Keratinocyte (primary cell): ENCODE data around the gene ZDHHC24. TPM values are rescaled to one million over a fixed set of nuclear protein-coding genes. Genes with fewer than 3 reads are reported as not detected.

Experiments used
- DNase-seq: peaks from one replicate; pipeline ENCODE4 v3.0.0-alpha.2; 2011; ENCODE audit warnings: low read depth, missing footprints, low spot score
- FAIRE-seq: peaks from 2 replicates; lab custom pipeline; 2011; peaks lifted over from hg19 to GRCh38; lab: Jason Lieb, UNC
- H2AFZ ChIP-seq: 2 replicates; pipeline ENCODE4 v1.6.0; 2012; ENCODE audit warnings: low read length, control low read depth, inconsistent platforms; ENCODE audit not compliant: control insufficient read depth
- H3K27ac ChIP-seq: 2 replicates; pipeline ENCODE4 v1.5.1; 2011; ENCODE audit warnings: low read length; ENCODE audit not compliant: control insufficient read depth, insufficient read depth
- H3K27me3 ChIP-seq: 3 replicates; pipeline ENCODE4 v1.6.0; 2011; ENCODE audit warnings: low read length; ENCODE audit not compliant: control insufficient read depth, insufficient read depth; ENCODE audit errors: extremely low read depth
- H3K36me3 ChIP-seq, 2 experiments: 2 replicates in 1 of 2; 3 replicates in 1 of 2; pipeline ENCODE4 v1.5.1; 2011; ENCODE audit warnings: low read length in 2 of 2, mild to moderate bottlenecking in 1 of 2; ENCODE audit not compliant: control insufficient read depth in 2 of 2, insufficient read depth in 2 of 2; ENCODE audit errors: extremely low read depth in 1 of 2
- H3K4me1 ChIP-seq: 3 replicates; pipeline ENCODE4 v1.5.1; 2011; ENCODE audit warnings: low read length; ENCODE audit not compliant: control insufficient read depth, insufficient read depth; ENCODE audit errors: extremely low read depth
- H3K4me2 ChIP-seq: 3 replicates; pipeline ENCODE4 v1.6.0; 2011; ENCODE audit warnings: low read depth, low read length; ENCODE audit not compliant: control insufficient read depth, insufficient read depth; ENCODE audit errors: extremely low read depth
- H3K4me3 ChIP-seq, 3 experiments: fragments of 200-600 bp in 1 of 3; sonication (generic) in 1 of 3; 2 replicates in 2 of 3; 3 replicates in 1 of 3; pipeline ENCODE4 v1.5.1; 2011 to 2016; ENCODE audit warnings: low read length in 3 of 3, mild to moderate bottlenecking in 3 of 3, control low read depth in 2 of 3, inconsistent platforms in 1 of 3, low read depth in 1 of 3, mixed read lengths in 1 of 3, mixed run types in 1 of 3, moderate library complexity in 1 of 3; ENCODE audit not compliant: control insufficient read depth in 2 of 3, insufficient read depth in 2 of 3; ENCODE audit errors: extremely low read depth in 1 of 3
- H3K79me2 ChIP-seq: 2 replicates; pipeline ENCODE4 v1.6.0; 2012; ENCODE audit warnings: low read length; ENCODE audit not compliant: control insufficient read depth, insufficient read depth
- H3K9ac ChIP-seq: 3 replicates; pipeline ENCODE4 v1.6.0; 2011; ENCODE audit warnings: low read length; ENCODE audit not compliant: control insufficient read depth, insufficient read depth; ENCODE audit errors: extremely low read depth
- H3K9me1 ChIP-seq: 3 replicates; pipeline ENCODE4 v1.6.0; 2011; ENCODE audit warnings: low read length; ENCODE audit not compliant: control insufficient read depth, insufficient read depth; ENCODE audit errors: extremely low read depth
- H3K9me3 ChIP-seq: 2 replicates; pipeline ENCODE4 v1.5.1; 2012; ENCODE audit warnings: low read depth, low read length; ENCODE audit not compliant: control insufficient read depth
- H4K20me1 ChIP-seq: 3 replicates; pipeline ENCODE4 v1.6.0; 2011; ENCODE audit warnings: low read length; ENCODE audit not compliant: control insufficient read depth, insufficient read depth; ENCODE audit errors: extremely low read depth
- EZH2 ChIP-seq: IDR thresholded peaks from one replicate; pipeline ENCODE4 v1.6.1; 2012; ENCODE audit warnings: inconsistent platforms, mild to moderate bottlenecking, low read length, moderate library complexity
- dilution Hi-C: fragments of 300-500 bp; cut with MboI; formaldehyde crosslinking; loops from one replicate; pipeline ENCODE4 v1.7.0; 2020; ENCODE audit warnings: low sequenced_read_pairs; ENCODE audit not compliant: extremely low pct_ligation_motif_present
- polyA plus RNA-seq, 5 experiments: library from polyadenylated mRNA; depleted of rRNA in 3 of 5; stranded (reverse) in 3 of 5; stranded (forward) in 1 of 5; unstranded in 1 of 5; fragments of >200 nt; gene quantifications; 1 replicate in 1 of 5; 2 replicates in 3 of 5; 3 replicates in 1 of 5; pipeline versions ENCODE4 v1.2.1 to v1.2.3, GENCODE V29; 2011 to 2012; ENCODE audit warnings: missing spikeins in 2 of 5, low read depth in 1 of 5, low replicate concordance in 1 of 5
- TF ChIP-seq, protein P1 (sequence below), 3 experiments: IDR thresholded peaks in 1 of 3; conservative IDR thresholded peaks in 1 of 3; optimal IDR thresholded peaks in 1 of 3; 2 replicates in 2 of 3; 3 replicates in 1 of 3; pipeline versions ENCODE3 to v1.5.1; 2011; ENCODE audit warnings: low read length in 3 of 3, mild to moderate bottlenecking in 3 of 3, moderate library complexity in 2 of 3, control low read depth in 1 of 3, inconsistent platforms in 1 of 3; ENCODE audit not compliant: insufficient read depth in 2 of 3; ENCODE audit errors: extremely low read depth in 1 of 3

ZDHHC24 gene
- polyA plus RNA-seq, 1 donor (not counting 4 experiments of a cell fraction or from before 2014, with no cell fraction given), result 4.8 TPM

- Histone ChIP-seq H3K4me3 (no peak overlapping the region), H2AFZ (no peak overlapping the region), H3K4me2 (no peak overlapping the region), H3K9me1 (no peaks in the 10 kb centered on the region), H3K4me1 (peaks cover 6% of the 10 kb centered on the region), H3K79me2 (no peaks in the 10 kb centered on the region), H3K36me3 (no peaks in the 10 kb centered on the region), H3K9ac (no peak overlapping the region), H4K20me1 (no peaks in the 10 kb centered on the region), H3K27ac (no peak overlapping the region), H3K9me3 (no peaks in the 10 kb centered on the region), H3K27me3 (peaks cover 19% of the 10 kb centered on the region)
- DNase-seq, result no peak
- TF ChIP-seq, protein P1, sequence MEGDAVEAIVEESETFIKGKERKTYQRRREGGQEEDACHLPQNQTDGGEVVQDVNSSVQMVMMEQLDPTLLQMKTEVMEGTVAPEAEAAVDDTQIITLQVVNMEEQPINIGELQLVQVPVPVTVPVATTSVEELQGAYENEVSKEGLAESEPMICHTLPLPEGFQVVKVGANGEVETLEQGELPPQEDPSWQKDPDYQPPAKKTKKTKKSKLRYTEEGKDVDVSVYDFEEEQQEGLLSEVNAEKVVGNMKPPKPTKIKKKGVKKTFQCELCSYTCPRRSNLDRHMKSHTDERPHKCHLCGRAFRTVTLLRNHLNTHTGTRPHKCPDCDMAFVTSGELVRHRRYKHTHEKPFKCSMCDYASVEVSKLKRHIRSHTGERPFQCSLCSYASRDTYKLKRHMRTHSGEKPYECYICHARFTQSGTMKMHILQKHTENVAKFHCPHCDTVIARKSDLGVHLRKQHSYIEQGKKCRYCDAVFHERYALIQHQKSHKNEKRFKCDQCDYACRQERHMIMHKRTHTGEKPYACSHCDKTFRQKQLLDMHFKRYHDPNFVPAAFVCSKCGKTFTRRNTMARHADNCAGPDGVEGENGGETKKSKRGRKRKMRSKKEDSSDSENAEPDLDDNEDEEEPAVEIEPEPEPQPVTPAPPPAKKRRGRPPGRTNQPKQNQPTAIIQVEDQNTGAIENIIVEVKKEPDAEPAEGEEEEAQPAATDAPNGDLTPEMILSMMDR (optimal IDR thresholded peaks at IDR 0.05 in 1 of 3, IDR thresholded peaks at IDR 0.05 in 1 of 3, conservative IDR thresholded peaks at IDR 0.05 in 1 of 3; ENCODE audit: extremely low read depth in 1 of 3, insufficient read depth in 2 of 3, low read length in 3 of 3), result no peak
- no peak for TF ChIP-seq EZH2
- FAIRE-seq, result no peak
- dilution Hi-C loops, result no loop called here
Observed at GRCh38 chr11:66548774-66549630, 3.2 kb upstream of the ZDHHC24 start.

- peaks cover 0 to 2% of the 10 kb centered on the region in 2 experiments for H3K36me3 ChIP-seq
- TF ChIP-seq, protein P1 (optimal IDR thresholded peaks at IDR 0.05 in 1 of 3, IDR thresholded peaks at IDR 0.05 in 1 of 3, conservative IDR thresholded peaks at IDR 0.05 in 1 of 3; ENCODE audit: extremely low read depth in 1 of 3, insufficient read depth in 2 of 3, low read length in 3 of 3), result no peak
- no peak for TF ChIP-seq EZH2
- no peaks in the 10 kb centered on the region for H3K9me3 ChIP-seq
- no peak overlapping the region for H3K9ac ChIP-seq
- no peak overlapping the region for H2AFZ ChIP-seq
- no peak for DNase-seq
- FAIRE-seq, result no peak
- no peak overlapping the region for H3K27ac ChIP-seq
- no peaks in the 10 kb centered on the region for H3K79me2 ChIP-seq
- peaks cover 19% of the 10 kb centered on the region for H3K27me3 ChIP-seq
- no peak overlapping the region for H3K4me3 ChIP-seq
- no peak overlapping the region for H3K4me2 ChIP-seq
- H4K20me1 ChIP-seq, result no peaks in the 10 kb centered on the region
- no peaks in the 10 kb centered on the region for H3K9me1 ChIP-seq
- dilution Hi-C loops, result no loop called here
- peaks cover 6% of the 10 kb centered on the region for H3K4me1 ChIP-seq
Observed at GRCh38 chr11:66548041-66548440, 2.2 kb upstream of the ZDHHC24 start.
